HEK293T (cell line): ENCODE measurements around the gene WASF1.

ENCODE experiments used
- ARNT ChIP-seq: fragments of 450-650 bp; IDR thresholded peaks from 2 replicates; pipeline ENCODE4 v1.6.1; 2017; ENCODE audit warnings: mild to moderate bottlenecking
- BHLHE40 ChIP-seq: fragments of 450-650 bp; IDR thresholded peaks from 2 replicates; pipeline ENCODE4 v1.6.1; 2016; ENCODE audit warnings: mild to moderate bottlenecking, moderate library complexity, borderline replicate concordance
- FOXK2 ChIP-seq: fragments of 450-650 bp; IDR thresholded peaks from 2 replicates; pipeline ENCODE4 v1.6.1; 2016; ENCODE audit warnings: mild to moderate bottlenecking
- SP1 ChIP-seq: fragments of 450-650 bp; IDR thresholded peaks from 2 replicates; pipeline ENCODE4 v1.6.1; 2017
- SUZ12 ChIP-seq: fragments of 450-650 bp; IDR thresholded peaks from 2 replicates; pipeline ENCODE4 v1.6.1; 2016; ENCODE audit warnings: mild to moderate bottlenecking
- TARDBP ChIP-seq: fragments of 450-650 bp; IDR thresholded peaks from 2 replicates; pipeline ENCODE4 v1.6.1; 2016
- TF ChIP-seq, protein P1 (sequence below): fragments of 450-650 bp; IDR thresholded peaks from 2 replicates; pipeline ENCODE4 v1.6.1; 2016

DNA sequence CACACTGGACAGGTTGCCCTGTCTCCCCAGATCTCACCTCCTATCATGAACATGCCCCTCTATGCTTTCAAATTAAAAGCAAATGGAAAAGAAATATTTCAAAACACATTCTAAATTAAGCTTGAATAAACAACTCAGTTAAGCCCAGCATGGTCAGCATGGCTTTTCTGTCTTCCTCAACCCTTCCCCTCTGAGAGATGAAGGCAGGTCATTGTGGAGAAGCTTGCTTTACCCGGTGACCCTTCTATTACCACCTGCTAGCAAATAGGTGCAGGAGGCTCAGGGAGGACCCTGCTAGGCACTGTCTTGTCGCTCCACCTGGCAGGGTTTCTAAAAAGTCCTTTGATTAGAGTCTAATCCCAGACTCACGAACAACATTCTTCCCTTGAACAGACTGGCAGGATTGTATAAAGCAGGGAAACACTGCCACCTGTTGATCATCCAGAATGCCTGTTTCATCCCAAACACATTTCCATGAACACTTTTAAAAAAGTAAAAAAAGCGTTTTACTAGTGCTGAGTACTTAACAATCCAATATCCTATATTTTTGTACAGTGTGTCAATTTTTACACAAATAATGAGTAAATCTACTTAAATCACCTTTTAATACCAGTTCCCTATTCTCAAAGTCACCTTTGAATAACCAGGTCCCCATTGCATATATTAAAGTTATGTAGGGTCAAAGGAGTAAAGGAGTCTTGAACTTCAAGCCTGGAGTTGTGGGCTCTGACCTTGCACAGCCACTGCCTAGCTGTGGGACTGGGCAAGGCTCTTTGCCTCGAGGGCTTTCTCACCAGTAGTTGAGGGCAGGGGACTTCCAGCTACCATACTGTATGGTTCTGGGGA, 125.9 kb downstream of the WASF1 start:
- no peak for TF ChIP-seq ARNT
- TF ChIP-seq BHLHE40: no peak
- TF ChIP-seq TARDBP: no peak
- TF ChIP-seq SP1: no peak
- no peak for TF ChIP-seq FOXK2
- TF ChIP-seq, protein P1, sequence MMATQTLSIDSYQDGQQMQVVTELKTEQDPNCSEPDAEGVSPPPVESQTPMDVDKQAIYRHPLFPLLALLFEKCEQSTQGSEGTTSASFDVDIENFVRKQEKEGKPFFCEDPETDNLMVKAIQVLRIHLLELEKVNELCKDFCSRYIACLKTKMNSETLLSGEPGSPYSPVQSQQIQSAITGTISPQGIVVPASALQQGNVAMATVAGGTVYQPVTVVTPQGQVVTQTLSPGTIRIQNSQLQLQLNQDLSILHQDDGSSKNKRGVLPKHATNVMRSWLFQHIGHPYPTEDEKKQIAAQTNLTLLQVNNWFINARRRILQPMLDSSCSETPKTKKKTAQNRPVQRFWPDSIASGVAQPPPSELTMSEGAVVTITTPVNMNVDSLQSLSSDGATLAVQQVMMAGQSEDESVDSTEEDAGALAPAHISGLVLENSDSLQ: no peak
- TF ChIP-seq SUZ12: no peak
